CD1c-positive myeloid dendritic cell (primary cell): ENCODE measurements around the gene FAM171A2.
"Not testable (repeated sequence)": the region's sequence is repeated elsewhere in the genome, so short reads cannot be mapped to it uniquely, and the experiment has no call there.

Experiments used
- DNase-seq: peaks from one replicate; pipeline ENCODE4 v3.0.0-alpha.2; 2016; ENCODE audit errors: extremely low spot score

FAM171A2 gene

DNA sequence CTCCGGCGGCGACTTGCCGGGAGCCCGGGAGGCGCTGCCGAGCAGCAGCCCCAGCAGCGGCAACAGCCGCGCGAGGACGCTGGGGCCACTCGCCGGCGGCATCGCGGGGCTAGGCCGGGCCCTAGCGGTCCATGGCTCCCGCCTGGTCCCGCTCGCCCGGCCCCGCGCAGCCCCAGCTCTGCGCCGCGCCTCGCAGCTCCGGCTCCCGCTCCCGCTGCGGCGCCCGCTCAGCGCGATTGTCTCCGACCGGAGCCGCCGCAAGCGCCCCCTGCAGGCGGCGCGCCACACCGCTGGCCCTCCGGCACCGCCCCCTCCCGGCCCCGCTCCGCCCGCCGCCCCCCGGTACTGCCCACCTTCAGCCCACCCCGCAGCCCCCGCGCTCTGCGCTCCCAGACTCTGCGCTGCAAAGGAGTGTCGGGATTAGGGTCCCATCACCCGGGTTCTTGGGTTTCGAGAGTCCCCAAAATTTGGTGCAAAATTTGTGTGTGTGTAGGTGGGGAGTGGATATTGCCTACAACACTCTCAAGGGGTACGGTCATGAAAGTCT is at the start of gene FAM171A2:
FAM171A2 (minus strand) TSS at position 241 of the 547 bp plus-strand sequence; CDS start at position 102, 139 bp downstream.
- peak; percentile 81 for DNase-seq

- DNase-seq: no peak
These were observed 45.8 kb upstream of the FAM171A2 start for GRCh38 chr17:44409309-44410028.

- DNase-seq: no peak
These were observed 45.1 kb upstream of the FAM171A2 start for GRCh38 chr17:44408786-44409185.

DNA sequence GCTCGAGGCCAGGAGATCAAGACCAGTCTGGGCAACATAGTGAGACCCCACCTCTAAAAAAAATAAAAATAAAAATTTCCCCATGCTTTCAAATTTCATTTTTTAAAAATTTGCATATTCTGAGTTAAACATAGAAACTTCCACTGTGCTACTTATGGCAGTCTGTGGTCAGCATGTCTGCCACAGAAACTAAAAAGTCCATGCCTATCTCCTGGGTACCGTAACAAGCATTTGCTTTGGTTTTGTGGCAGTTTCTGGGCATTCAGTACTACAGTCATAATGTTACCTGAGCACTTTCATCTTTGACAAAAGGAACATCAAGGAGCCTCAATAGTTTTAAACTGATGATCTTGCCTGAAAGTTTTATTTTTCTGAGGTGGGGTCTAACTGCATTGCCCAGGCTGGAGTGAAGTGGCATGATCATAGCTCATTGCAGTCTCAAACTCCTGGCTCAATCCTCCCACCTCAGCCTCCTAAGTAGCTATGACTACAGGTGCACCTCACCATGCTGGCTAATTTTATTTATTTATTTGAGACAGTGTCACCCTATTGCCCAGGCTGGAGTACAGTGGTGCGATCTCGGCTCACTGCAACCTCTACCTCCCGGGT is 39.0 kb upstream of the FAM171A2 start:
- no peak for DNase-seq

DNA sequence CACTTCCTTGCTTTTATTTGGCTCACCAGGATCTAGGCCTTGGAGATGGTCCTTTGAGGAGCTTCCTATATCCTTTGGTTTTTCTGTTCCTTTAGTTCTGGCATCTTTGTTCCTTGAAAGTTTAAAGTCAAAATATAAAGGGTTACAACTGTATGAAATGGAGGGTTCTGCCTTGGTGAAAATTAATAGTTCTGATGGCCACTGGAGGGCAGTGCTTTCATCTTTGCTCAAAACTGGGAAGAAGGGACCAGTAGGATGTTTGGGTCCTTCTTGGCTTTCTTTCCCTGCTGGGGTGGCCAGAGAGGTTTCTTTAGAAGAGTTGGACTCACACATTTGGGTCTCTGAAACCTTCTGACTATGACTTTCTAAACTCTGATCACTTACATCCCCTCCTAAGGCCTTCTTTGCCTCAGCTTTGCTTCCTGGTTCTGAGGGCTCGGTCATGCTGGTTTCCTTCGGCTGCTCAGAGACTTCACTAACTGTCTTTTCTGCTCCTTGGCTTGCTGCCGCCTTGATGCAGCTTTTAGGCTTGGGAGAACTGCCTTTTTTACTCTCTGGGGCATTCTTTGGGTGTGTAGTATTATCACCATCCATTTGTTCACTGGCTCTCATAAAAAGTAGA is 36.7 kb upstream of the FAM171A2 start:
- no peak for DNase-seq

DNA sequence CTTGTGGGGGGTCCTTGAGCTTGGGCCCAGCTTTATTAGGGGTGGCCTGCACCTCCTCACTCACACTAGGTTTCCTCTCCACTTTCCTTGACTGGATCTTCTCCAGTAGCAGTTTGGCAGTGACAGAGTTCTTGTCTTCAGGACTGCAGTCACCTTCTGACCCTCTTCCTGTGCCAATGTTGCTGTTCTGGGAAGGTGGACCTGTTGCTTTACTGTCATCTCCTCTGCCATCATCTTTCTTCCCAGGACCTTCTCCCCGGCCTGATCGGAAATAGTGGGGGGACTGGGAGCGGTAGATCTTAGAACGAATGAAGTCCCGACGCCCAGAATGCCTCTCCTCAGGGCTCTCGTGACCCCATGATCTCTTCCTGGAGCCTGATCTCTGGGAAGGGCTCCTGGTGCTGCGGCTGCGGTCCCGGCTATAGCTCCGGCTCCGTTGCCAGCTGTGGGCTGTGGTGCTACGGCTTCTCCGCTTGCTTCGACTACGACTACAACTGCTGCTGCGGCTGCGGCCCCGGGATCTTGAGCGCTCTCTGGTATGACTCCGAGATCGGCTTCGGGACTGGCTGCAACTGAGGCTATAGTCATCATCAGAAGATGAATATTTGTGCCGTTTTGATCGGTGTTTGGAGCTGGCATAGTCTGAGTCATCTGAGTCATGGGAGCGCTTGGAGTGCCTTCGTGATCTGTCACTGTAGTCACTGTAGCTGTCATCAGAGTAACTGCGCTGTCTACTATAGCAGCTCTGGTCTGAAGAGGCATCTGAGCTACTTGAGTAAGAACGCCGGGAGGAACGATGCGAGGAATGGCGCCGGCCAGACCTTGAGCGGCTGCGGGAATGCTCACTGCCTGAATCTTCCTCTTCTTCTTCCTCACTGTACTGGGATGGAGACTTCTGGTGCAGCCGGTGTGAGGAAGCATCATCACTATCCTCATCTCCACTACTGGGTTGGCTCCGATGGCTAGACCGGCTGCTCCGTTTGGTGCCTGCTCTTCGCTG is 35.3 kb upstream of the FAM171A2 start:
- DNase-seq: no peak

- DNase-seq: no peak
These were observed 34.1 kb upstream of the FAM171A2 start for GRCh38 chr17:44397479-44398440.

DNA sequence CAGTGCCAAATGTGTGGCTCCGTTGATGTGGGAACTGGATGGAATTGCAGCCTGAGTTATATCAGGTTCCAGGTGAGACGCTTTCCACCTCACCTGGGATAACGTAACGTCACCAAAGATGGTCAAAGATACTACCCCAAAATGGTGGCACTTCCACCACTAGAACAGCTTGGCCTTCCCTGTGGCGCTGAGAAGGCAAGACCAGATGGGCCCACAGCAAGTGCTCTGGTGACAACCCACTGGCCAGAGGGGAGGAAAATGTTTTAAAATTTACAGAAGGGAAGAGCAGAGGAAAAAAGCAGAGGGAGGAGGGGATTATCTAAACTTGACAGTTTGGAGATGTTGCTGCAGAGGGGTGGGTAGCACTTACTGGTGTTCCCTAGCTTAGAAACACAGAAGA is 33.3 kb upstream of the FAM171A2 start:
- no peak for DNase-seq

DNA sequence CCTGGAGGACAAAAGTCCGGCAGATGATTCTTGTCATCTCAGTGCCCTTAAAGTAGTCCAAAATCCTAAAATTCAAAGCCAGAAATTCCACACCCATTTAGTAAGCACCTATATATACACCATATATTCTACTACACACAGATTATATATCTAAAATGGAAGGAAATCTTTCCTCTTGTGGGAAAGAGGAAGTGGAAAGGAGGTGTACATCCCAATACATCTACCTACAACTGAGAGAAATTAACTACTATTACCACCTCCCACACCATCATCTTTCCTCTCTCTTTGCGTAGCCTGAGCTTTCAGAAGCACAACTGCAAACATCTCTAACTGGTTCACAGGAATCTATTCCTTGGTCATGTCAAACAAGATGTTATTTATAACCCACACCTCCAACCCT is 31.2 kb upstream of the FAM171A2 start:
- DNase-seq: no peak

- not testable (repeated sequence) for DNase-seq
These were observed 30.5 kb upstream of the FAM171A2 start for GRCh38 chr17:44394112-44394511.

- DNase-seq: no peak
These were observed 26.7 kb upstream of the FAM171A2 start for GRCh38 chr17:44390250-44390870.

GRCh38 chr17:44389723-44390202 is 26.1 kb upstream of the FAM171A2 start:
- peak; percentile 65 for DNase-seq

DNA sequence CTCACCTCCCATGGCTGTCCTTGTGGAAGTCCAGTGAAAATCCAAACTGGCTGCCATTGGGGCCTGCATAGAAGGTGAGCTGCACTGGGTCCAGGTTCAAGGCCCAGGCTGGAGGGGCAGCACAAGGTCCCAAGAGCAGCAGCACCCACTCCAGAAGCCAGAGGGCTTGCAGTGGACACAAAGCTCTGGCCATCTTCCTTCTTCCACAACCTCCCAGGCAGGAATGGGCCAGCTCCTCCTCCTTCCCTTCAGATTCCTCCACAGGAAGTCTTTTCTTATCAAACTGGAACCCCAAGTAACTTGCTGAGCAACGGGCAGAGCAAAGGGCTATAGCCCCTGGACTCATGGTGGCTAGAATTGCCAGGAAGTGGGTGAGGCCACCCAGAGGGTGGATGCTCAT is 25.6 kb upstream of the FAM171A2 start, which contains the start of gene ITGA2B:
ITGA2B (minus strand) TSS at position 369 of the 400 bp plus-strand sequence; CDS start at position 193, 176 bp downstream.
- DNase-seq: no peak

GRCh38 chr17:44387804-44388203 is 24.2 kb upstream of the FAM171A2 start:
- DNase-seq: no peak

DNA sequence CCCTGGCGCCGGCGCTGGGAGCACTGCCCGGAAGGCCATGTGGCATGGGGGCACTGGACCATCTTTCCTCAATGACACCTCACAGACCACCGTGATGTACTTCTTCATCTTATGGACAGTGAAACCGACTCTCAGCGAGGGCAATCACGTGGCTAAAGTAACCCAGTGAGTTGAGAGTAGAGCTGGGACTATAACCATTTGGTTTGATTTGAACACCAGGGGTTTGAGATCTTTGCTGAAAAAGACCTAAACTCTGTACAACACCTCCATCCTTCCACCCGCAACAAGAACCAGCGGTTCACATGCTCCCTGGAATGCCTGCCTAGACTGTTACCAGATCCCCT is 22.5 kb upstream of the FAM171A2 start:
- DNase-seq: no peak

GRCh38 chr17:44385287-44386181 is 21.9 kb upstream of the FAM171A2 start:
- peak; percentile 88 for DNase-seq

GRCh38 chr17:44384823-44385286 is 21.2 kb upstream of the FAM171A2 start:
- DNase-seq: no peak

DNA sequence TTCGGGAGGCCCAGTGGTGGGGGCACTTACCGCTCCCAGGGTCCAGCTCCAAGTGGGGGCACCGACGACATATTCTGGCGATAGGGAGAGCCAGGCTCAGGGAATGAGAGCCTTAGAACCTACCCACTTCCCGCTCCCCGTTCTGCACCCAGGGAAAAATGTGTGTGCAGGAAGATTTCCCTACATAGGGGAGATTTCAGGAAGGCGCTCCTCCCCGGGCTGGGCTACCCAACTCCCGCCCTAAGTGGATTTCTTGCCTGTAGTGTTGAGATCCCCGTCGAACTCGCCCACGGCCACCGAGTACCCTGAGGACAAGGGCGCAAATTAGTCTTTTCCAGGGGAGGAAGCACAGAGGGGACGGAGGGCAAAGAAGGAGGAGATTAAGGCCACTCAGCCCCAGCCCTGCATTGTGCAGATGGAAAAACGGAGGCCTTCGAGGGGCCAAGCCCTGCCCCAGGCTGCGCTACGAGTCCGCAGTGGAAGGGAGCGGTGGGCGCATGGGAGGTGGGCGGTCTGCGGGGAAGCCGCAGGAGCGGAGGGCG is 20.7 kb upstream of the FAM171A2 start:
- no peak for DNase-seq
